Naive thymus-derived CD4-positive, alpha-beta T cell (primary cell): ENCODE measurements around the gene PLGRKT. TPM values are rescaled to one million over a fixed set of nuclear protein-coding genes. Genes with fewer than 3 reads are reported as not detected.
A peak's percentile ranks its signal among the peaks of the same experiment; 100 is the strongest.

Experiments used
- ATAC-seq: fragments of 150-1000 bp; cut with Tn5 transposase; 2 replicates; pipeline ENCODE4 v1.10.0; 2021; ENCODE audit warnings: mild to moderate bottlenecking, moderate library complexity
- CTCF ChIA-PET: fragments of 350-600 bp; sonication (Branson Sonifier 250); formaldehyde crosslinking; loops from one replicate; lab custom pipeline; 2021; ENCODE audit warnings: antibody characterized with exemption; lab: Charles Lee
- POLR2A ChIA-PET: fragments of 350-600 bp; sonication (Branson Sonifier 250); formaldehyde crosslinking; loops from one replicate; lab custom pipeline; 2021; ENCODE audit warnings: antibody characterized with exemption, inconsistent platforms; lab: Charles Lee
- DNase-seq, 9 donors: peaks; one replicate each; pipeline versions ENCODE4 v3.0.0 to v3.0.0-alpha.2; 2020 to 2022; ENCODE audit warnings: mixed read lengths in 1 of 9
- H3K27ac ChIP-seq: one replicate; pipeline ENCODE4 v1.7.0; 2013; ENCODE audit warnings: mild to moderate bottlenecking, low read depth, low read length, moderate library complexity
- H3K27me3 ChIP-seq, 2 donors: one replicate each; pipeline ENCODE4 v1.7.0; 2013; ENCODE audit warnings: low read length in 2 of 2, mild to moderate bottlenecking in 2 of 2, moderate library complexity in 2 of 2; ENCODE audit not compliant: control insufficient read depth in 2 of 2, insufficient read depth in 2 of 2
- H3K36me3 ChIP-seq, 3 experiments: 1 replicate in 2 of 3; 2 replicates in 1 of 3; pipeline ENCODE4 v1.7.0; 2013; ENCODE audit warnings: low read length in 3 of 3, mild to moderate bottlenecking in 3 of 3, moderate library complexity in 1 of 3; ENCODE audit not compliant: insufficient read depth in 3 of 3, control insufficient read depth in 2 of 3
- H3K4me1 ChIP-seq, 2 donors: one replicate each; pipeline ENCODE4 v1.7.0; 2013; ENCODE audit warnings: low read length in 2 of 2, mild to moderate bottlenecking in 2 of 2, moderate library complexity in 1 of 2; ENCODE audit not compliant: control insufficient read depth in 2 of 2, insufficient read depth in 2 of 2
- H3K4me3 ChIP-seq: 2 replicates; pipeline ENCODE4 v1.7.0; 2013; ENCODE audit warnings: mild to moderate bottlenecking, low read length
- H3K9me3 ChIP-seq, 3 experiments: 1 replicate in 2 of 3; 2 replicates in 1 of 3; pipeline ENCODE4 v1.7.0; 2013; ENCODE audit warnings: low read length in 3 of 3; ENCODE audit not compliant: control insufficient read depth in 2 of 3
- H3K27ac Mint-ChIP-seq, 9 donors: one replicate each; pipeline ENCODE4 v1.8.0; 2020 to 2022; ENCODE audit warnings: mixed read lengths in 9 of 9, mild to moderate bottlenecking in 8 of 9, moderate library complexity in 5 of 9, inconsistent platforms in 2 of 9
- H3K27me3 Mint-ChIP-seq, 5 donors: one replicate each; pipeline ENCODE4 v1.8.0; 2021 to 2022; ENCODE audit warnings: mixed read lengths in 5 of 5, mild to moderate bottlenecking in 1 of 5
- H3K36me3 Mint-ChIP-seq, 5 donors: one replicate each; pipeline ENCODE4 v1.8.0; 2020 to 2022; ENCODE audit warnings: mixed read lengths in 5 of 5, mild to moderate bottlenecking in 3 of 5, inconsistent platforms in 1 of 5
- H3K4me1 Mint-ChIP-seq, 7 donors: one replicate each; pipeline ENCODE4 v1.8.0; 2020 to 2022; ENCODE audit warnings: mixed read lengths in 7 of 7, mild to moderate bottlenecking in 3 of 7, inconsistent platforms in 1 of 7
- H3K4me3 Mint-ChIP-seq, 10 donors: one replicate each; pipeline ENCODE4 v1.8.0; 2020 to 2022; ENCODE audit warnings: mild to moderate bottlenecking in 10 of 10, mixed read lengths in 10 of 10, moderate library complexity in 6 of 10, inconsistent platforms in 2 of 10
- H3K9me3 Mint-ChIP-seq, 11 donors: one replicate each; pipeline ENCODE4 v1.8.0; 2020 to 2022; ENCODE audit warnings: mixed read lengths in 11 of 11, mild to moderate bottlenecking in 4 of 11, inconsistent platforms in 1 of 11, moderate library complexity in 1 of 11
- intact Hi-C, 2 donors: fragments of 100-400 bp; cut with micrococcal nuclease; formaldehyde crosslinking; loops; one replicate each; pipeline ENCODE4 v1.15.1; 2023
- polyA plus RNA-seq, 2 donors: library from polyadenylated mRNA; unstranded; fragments of 300-500 nt; fragmentation: Illumina TruSeq; gene quantifications; one replicate each; pipeline ENCODE4 v1.2.3, GENCODE V29; 2021
- total RNA-seq, 6 experiments: library from RNA in 5 of 6; stranded (reverse) in 5 of 6; gene quantifications; 1 replicate in 5 of 6; 2 replicates in 1 of 6; pipeline ENCODE4 v1.2.3 and lab custom pipeline; 2021 to 2026

Gene PLGRKT
- total and polyA plus RNA-seq, 7 experiments from 2014 or later = 15.8 to 79.6 (median 18.4) TPM

DNA sequence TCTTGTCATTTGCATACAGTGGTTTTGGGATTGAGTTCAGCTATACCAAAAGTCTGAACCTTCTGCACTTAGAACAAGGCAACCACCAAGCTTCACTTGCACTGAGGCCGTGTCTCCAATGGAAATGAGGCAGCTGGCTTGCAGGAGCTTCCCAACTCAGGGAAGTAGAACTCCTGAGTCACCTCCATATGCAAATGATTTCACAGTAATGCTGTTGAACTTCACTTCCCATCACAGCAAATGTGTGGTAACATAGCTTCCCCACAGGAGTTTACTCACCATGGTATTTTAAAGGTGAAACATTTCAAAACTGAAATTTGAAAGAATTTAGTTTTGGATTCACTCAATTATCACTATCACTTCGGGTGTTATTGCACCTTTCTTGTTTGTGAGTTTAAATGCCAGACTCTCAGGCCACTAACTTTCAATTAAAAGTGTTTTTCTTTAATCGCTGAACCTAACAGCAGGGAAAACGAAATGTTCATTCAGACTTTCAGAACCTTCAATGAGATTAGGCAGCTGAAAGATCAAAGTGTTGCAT is 21.6 kb upstream of the PLGRKT start:
- peak overlapping the region in 2 of 9 donors; percentile 22 to 78 for H3K27ac Mint-ChIP-seq

DNA sequence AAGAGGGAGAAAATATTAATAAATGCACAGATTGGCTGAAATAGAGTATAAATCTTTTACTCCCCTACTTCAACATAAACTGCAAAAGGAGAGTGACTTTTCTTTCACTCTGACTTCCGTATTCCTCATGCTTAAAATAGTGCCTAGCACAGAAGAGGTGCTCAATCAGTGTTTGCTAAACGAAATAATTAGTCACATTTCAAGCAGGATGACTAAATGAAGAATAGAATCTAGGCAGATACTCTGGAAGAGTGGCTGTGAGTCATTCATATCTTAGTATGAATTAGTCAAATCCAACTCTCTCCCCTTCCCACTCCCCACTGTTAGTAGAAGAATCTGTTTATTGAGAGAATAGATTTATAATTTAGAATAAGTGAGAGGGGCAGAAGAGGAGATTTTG is 17.5 kb upstream of the PLGRKT start:
- ChIA-PET POLR2A (interaction anchor here (0.6 kb wide), 1 partner anchor 10 kb away, joined by 3 read pairs; no protein-coding TSS in a partner anchor), CTCF (interaction anchor here (0.6 to 1.8 kb wide), 2 partner anchors 12 to 135 kb away, joined by 3 to 7 read pairs; no protein-coding TSS in a partner anchor)
- intact Hi-C loops = loop anchor here in 1 of 2 donors (10.0 kb wide), 1 partner anchor 290 kb away; no protein-coding TSS in a partner anchor
- H3K4me1 ChIP-seq = peaks cover 0 to 8% of the 10 kb centered on the region in 2 donors
- H3K4me3 ChIP-seq = no peak overlapping the region
- H3K36me3 ChIP-seq = peaks cover 0 to 6% (median 0%) of the 10 kb centered on the region in 3 experiments
- no peaks in the 10 kb centered on the region for H3K27me3 ChIP-seq
- H3K9me3 ChIP-seq = no peaks in the 10 kb centered on the region
- Mint-ChIP-seq H3K4me1 (peaks cover 25 to 72% (median 39%) of the 10 kb centered on the region in 7 donors), H3K9me3 (no peaks in the 10 kb centered on the region), H3K27me3 (no peaks in the 10 kb centered on the region), H3K4me3 (peak overlapping the region in 1 of 10 donors; percentile 66), H3K36me3 (peaks cover 0 to 53% (median 24%) of the 10 kb centered on the region in 5 donors), H3K27ac (peak overlapping the region in 5 of 9 donors; percentile 2 to 80 (median 48))
- no peak overlapping the region for H3K27ac ChIP-seq
- ATAC-seq = no peak
- DNase-seq = no peak

More for the DNA sequence above, 21.6 kb upstream of the PLGRKT start:
- peaks cover 0 to 1% (median 0%) of the 10 kb centered on the region in 11 donors for H3K9me3 Mint-ChIP-seq
- peak overlapping the region in 1 of 10 donors; percentile 66 for H3K4me3 Mint-ChIP-seq
- POLR2A ChIA-PET = interaction anchor here (1.0 to 1.4 kb wide), 2 partner anchors 9 to 953 kb away, joined by 3 read pairs; partner anchors contain the start of genes CD274 and UHRF2
- no peak overlapping the region for H3K27ac ChIP-seq
- H3K4me1 ChIP-seq = no peaks in the 10 kb centered on the region
- H3K36me3 ChIP-seq = peaks cover 0 to 16% (median 8%) of the 10 kb centered on the region in 3 experiments
- no peaks in the 10 kb centered on the region for H3K27me3 ChIP-seq
- intact Hi-C loops = loop anchor here (1.0 to 10.0 kb wide), 3 partner anchors 8 to 285 kb away; partner anchors contain the start of gene PDCD1LG2 (in 1 of the 2)
- CTCF ChIA-PET = no interaction called here
- no peaks in the 10 kb centered on the region for H3K9me3 ChIP-seq
- peaks cover 7 to 63% (median 44%) of the 10 kb centered on the region in 5 donors for H3K36me3 Mint-ChIP-seq
- H3K27me3 Mint-ChIP-seq = no peaks in the 10 kb centered on the region
- no peak overlapping the region for H3K4me3 ChIP-seq
- peak in 1 of 9 donors; percentile 37 for DNase-seq
- peaks cover 8 to 55% (median 9%) of the 10 kb centered on the region in 7 donors for H3K4me1 Mint-ChIP-seq
- ATAC-seq = peak; percentile 64

DNA sequence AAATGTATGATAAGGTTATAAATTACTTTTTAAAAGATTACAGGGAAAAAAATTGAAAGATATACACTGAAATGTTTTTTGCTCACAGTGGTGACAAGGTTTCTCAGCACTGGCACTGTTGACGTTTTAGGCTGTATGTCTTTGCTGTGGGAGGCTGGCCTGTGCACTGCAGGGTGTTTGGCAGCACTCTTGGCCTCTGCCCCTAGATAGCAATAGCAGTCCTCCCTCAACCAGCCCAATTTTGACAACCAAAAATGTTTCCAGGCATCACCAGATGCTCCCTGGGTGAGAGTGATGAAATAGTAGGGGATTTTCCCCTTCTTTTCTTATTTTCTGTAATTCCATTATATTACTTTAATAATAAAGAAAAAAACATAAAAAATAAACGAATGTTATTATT is 15.9 kb upstream of the PLGRKT start:
- H3K27me3 ChIP-seq = no peaks in the 10 kb centered on the region
- peaks cover 24 to 68% (median 45%) of the 10 kb centered on the region in 7 donors for H3K4me1 Mint-ChIP-seq
- DNase-seq (no peak), ATAC-seq (no peak)
- H3K9me3 Mint-ChIP-seq = no peaks in the 10 kb centered on the region
- ChIA-PET POLR2A (interaction anchor here (1.3 kb wide), 1 partner anchor 136 kb away, joined by 3 read pairs; no protein-coding TSS in a partner anchor), CTCF (no interaction called here)
- intact Hi-C loops = loop anchor here (5.0 to 10.0 kb wide), 7 partner anchors 291 to 1926 kb away; partner anchors contain the start of genes CDC37L1 (in 1 of the 2), ERMP1 (in 1 of the 2), JAK2 (in 1 of the 2) and RFX3 (in 1 of the 2)
- no peak overlapping the region for H3K4me3 ChIP-seq
- H3K4me1 ChIP-seq = peaks cover 0 to 11% of the 10 kb centered on the region in 2 donors
- no peaks in the 10 kb centered on the region for H3K9me3 ChIP-seq
- H3K36me3 Mint-ChIP-seq = peaks cover 0 to 39% (median 19%) of the 10 kb centered on the region in 5 donors
- H3K4me3 Mint-ChIP-seq = peak overlapping the region in 1 of 10 donors; percentile 63
- no peaks in the 10 kb centered on the region for H3K27me3 Mint-ChIP-seq
- peaks cover 0 to under 1% (median 0%) of the 10 kb centered on the region in 3 experiments for H3K36me3 ChIP-seq
- H3K27ac Mint-ChIP-seq = peak overlapping the region in 1 of 9 donors; percentile 30
- no peak overlapping the region for H3K27ac ChIP-seq

DNA sequence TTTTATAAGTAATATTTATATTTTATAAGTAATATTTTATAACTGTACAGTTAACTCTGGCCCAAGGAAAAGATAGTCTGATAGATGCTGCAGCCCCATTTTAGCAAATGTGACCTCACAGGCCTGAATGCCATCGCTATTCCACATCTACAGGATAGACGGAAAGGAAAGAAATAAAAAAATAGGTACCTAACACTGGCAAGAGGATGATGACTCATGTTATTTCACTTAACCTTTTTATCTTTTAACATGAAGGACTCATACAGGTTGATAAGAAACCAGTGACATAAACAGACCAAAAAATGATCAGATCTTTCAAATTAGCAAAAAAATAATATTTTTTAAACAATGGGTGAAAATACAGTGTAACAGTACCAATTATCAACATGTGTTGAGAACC is 15.3 kb upstream of the PLGRKT start:
- ChIA-PET CTCF (no interaction called here), POLR2A (interaction anchor here (1.3 to 1.4 kb wide), 2 partner anchors 134 to 136 kb away, joined by 3 read pairs; no protein-coding TSS in a partner anchor)
- peak overlapping the region in 1 of 9 donors; percentile 80 for H3K27ac Mint-ChIP-seq
- Histone ChIP-seq H3K4me1 (peaks cover 0 to 11% of the 10 kb centered on the region in 2 donors), H3K4me3 (no peak overlapping the region), H3K9me3 (no peaks in the 10 kb centered on the region), H3K27ac (no peak overlapping the region), H3K27me3 (no peaks in the 10 kb centered on the region), H3K36me3 (no peaks in the 10 kb centered on the region)
- H3K9me3 Mint-ChIP-seq = no peaks in the 10 kb centered on the region
- H3K4me3 Mint-ChIP-seq = peak overlapping the region in 2 of 10 donors; percentile 37 to 85
- H3K27me3 Mint-ChIP-seq = no peaks in the 10 kb centered on the region
- intact Hi-C loops = loop anchor here (5.0 to 10.0 kb wide), 7 partner anchors 292 to 1926 kb away; partner anchors contain the start of genes CDC37L1 (in 1 of the 2), ERMP1 (in 1 of the 2), JAK2 (in 1 of the 2) and RFX3 (in 1 of the 2)
- DNase-seq = no peak
- peaks cover 23 to 69% (median 45%) of the 10 kb centered on the region in 7 donors for H3K4me1 Mint-ChIP-seq
- ATAC-seq = no peak
- H3K36me3 Mint-ChIP-seq = peaks cover 0 to 32% (median 12%) of the 10 kb centered on the region in 5 donors

DNA sequence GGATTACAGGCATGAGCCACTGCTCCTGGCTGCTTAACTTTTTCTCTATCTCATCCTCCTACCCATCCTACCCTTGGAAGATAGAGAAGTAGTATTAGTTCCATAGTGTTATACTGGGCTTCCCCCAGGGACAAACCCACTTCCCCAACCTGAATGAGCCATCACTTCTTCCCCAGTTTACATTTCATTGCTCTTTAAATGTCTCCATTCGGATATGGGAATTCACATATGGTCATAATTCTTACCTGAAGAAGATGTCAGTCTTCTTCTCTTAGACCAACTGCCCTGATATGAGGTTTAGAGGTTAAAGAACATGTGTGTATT is 14.5 kb upstream of the PLGRKT start:
- intact Hi-C loops = loop anchor here (5.0 to 10.0 kb wide), 7 partner anchors 293 to 1925 kb away; partner anchors contain the start of genes CDC37L1 (in 1 of the 2), ERMP1 (in 1 of the 2), JAK2 (in 1 of the 2) and RFX3 (in 1 of the 2)
- ATAC-seq (no peak), DNase-seq (no peak)
- H3K27me3 Mint-ChIP-seq = no peaks in the 10 kb centered on the region
- no peaks in the 10 kb centered on the region for H3K9me3 Mint-ChIP-seq
- no peak overlapping the region for H3K4me3 ChIP-seq
- H3K27ac Mint-ChIP-seq = peak overlapping the region in 8 of 9 donors; percentile 3 to 99 (median 87)
- ChIA-PET CTCF (interaction anchor here (0.7 kb wide), 1 partner anchor 231 kb away, joined by 8 read pairs; no protein-coding TSS in a partner anchor), POLR2A (interaction anchor here (0.7 to 1.4 kb wide), 3 partner anchors 127 to 137 kb away, joined by 3 read pairs; no protein-coding TSS in a partner anchor)
- no peaks in the 10 kb centered on the region for H3K27me3 ChIP-seq
- H3K27ac ChIP-seq = no peak overlapping the region
- H3K9me3 ChIP-seq = no peaks in the 10 kb centered on the region
- H3K36me3 Mint-ChIP-seq = peaks cover 0 to 27% (median 5%) of the 10 kb centered on the region in 5 donors
- H3K4me1 ChIP-seq = peaks cover 0 to 11% of the 10 kb centered on the region in 2 donors
- H3K36me3 ChIP-seq = no peaks in the 10 kb centered on the region
- peaks cover 28 to 69% (median 52%) of the 10 kb centered on the region in 7 donors for H3K4me1 Mint-ChIP-seq
- H3K4me3 Mint-ChIP-seq = peak overlapping the region; percentile 2 to 98 (median 45)
